ENCODE data around the gene SUPT5H.

The SUPT5H gene

DNA sequence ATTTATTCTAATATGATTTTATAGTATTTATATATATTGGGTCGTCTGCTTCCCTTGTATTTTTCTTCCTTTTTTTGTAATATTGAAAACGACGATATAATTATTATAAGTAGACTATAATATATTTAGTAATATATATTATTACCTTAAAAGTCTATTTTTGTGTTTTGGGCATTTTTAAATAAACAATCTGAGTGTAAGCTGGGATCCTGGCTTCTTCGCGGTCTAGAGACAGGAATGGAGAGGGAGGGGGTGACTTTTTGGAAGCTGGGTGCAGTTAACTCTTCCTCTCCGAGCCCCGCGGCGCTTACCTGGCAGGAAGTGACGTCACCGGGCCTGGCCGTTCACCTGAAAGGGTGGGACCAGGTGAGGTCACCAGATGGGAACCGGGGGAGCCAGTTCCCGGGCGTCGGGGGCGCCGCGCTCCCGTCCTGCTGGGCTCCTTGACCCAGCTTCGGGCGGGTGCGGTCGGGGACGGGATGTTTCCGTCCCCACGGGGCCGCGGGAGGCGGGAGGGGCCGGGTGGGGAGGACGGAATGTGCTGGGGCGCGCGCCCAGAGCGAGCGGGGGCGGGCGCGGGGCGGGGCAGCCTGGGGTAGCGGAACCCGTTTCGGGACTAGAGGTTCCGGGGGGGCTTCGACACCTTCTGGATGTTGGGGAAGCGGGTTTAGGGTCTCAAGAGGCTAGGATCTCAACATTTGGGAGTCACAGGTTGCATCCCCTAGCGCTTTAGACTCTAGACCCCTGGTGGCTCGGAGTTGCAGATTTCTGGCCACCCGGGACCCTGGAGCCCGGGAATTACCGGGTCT is 36.0 kb upstream of the SUPT5H start:
- DNase-seq (ENCODE audit: low read depth in 2 of 2), result peak; percentile 69 to 80

DNA sequence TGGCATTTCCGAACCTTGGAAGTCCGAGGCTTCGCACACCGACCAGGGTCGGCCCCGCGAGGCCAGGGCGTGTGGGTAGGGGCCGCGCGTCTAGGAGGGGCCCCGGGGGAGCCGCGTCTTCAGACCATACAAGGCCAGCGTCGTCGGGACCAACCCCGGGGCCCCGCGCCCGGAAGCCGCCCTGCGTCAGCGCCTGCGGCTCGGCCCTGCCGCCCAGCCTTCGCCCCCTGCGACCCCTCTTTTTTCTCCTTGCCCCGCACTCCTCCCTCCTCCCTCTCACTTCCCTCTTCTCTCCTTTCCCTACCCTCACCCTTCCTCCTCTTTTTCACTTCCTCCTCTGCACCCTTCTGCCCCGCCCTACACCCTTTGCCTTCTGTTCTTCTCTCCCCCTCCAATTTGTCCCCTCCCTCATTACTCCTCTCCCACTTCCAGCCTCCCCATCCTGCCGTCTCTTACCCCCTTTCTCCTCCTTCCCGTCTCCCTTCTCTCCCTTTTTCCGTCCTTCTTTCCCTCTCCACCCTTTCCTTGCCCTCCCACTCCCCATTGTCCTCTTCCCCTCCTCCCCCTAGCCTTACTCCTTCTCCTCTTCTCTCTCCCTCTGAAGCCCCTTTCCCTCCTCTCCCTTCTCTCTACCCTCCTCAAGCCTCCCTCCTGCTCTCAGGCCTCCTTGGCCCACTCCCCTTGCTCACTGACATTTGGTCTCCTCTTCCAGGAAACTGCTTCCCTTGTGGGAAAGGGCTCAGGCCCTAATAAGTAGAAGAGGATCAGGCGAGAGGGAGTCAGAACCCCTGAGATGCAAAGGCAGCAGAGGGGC is 35.2 kb upstream of the SUPT5H start:
- peak in 1 of 2 donors; percentile 48 for DNase-seq (ENCODE audit: low read depth in 2 of 2)

GRCh38 chr19:39410831-39411080 is 34.6 kb upstream of the SUPT5H start:
- DNase-seq (ENCODE audit: low read depth in 2 of 2), result no peak

DNA sequence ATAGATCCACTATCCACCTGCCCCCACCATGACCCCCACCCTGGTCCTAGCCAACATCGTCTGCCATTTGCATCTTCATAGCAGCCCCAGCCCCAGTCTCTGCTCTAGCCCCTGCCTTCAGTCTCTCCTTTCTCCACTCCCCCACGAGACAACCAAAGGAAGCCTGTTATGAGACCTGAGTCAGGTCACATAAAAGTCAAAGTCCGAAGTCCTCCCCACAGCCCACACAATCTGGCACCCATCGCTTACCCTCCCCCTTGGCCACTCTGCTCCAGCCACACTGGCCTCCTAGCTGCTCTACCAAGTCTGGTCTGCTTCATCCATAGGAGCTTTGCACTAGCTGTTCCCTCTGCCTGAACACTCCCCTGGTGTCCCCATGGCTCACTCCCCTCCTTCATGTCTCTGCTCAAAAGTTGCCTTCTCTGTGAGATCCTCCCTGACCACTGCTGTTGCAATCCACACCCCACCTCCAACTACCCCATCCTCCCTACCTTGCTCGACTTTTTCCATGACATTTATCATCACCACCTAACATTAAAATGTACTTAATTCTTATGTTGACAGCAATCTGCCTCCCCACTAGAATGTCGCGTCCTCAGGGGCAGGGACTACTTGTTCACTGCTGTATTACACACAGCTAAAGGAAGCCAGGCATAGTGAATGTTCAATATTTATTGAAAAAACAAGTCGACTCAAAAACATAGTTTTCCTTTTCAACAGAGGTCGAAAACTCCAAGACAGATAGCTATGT is 34.1 kb upstream of the SUPT5H start:
- DNase-seq (ENCODE audit: low read depth in 2 of 2), result no peak

- peak; percentile 78 to 80 for DNase-seq (ENCODE audit: low read depth in 2 of 2)
Measured at GRCh38 chr19:39411832-39412099, 33.6 kb upstream of the SUPT5H start.

GRCh38 chr19:39412100-39412866 is 33.1 kb upstream of the SUPT5H start, which contains the start of gene PLEKHG2:
TSS of gene PLEKHG2 (plus strand) at chr19:39412669. CDS start at chr19:39414087, 1,418 bp downstream.
- peak; percentile 92 to 94 for DNase-seq (ENCODE audit: low read depth in 2 of 2)

GRCh38 chr19:39412867-39413271 is 32.5 kb upstream of the SUPT5H start:
- DNase-seq (ENCODE audit: low read depth in 2 of 2), result no peak

DNA sequence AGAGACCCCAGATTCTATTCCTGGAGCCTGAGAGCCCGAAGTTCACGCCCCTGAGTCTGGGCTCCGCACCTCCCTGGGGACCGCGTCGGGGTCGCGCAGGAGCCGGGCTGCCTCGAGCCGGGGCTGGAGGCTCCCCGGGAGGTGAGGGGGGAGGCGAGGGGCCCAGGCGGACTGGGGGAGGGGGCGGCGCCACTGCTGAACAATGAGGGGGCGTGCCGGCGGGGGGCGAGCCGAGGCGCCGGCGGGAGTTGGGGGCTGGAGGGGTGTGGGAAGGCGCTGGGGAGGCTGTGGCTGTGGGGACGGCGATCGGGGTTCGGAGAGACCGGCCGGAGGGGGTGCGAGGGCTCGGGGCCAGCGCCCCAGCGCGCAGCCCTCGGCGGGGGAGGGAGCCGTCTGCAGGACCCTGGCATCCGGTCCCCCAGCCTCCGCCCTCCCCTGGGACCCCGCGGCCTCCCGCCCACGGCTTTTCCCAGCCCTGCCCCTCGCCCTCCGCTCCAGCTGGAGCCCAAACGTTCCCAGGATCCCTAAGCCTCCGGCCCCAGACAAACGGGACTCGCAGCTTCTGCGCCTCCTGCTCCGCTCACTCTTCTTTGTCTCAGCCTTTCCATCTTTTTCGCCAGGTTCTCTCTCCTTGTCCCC is 32.0 kb upstream of the SUPT5H start:
- DNase-seq (ENCODE audit: low read depth in 2 of 2), result no peak

DNA sequence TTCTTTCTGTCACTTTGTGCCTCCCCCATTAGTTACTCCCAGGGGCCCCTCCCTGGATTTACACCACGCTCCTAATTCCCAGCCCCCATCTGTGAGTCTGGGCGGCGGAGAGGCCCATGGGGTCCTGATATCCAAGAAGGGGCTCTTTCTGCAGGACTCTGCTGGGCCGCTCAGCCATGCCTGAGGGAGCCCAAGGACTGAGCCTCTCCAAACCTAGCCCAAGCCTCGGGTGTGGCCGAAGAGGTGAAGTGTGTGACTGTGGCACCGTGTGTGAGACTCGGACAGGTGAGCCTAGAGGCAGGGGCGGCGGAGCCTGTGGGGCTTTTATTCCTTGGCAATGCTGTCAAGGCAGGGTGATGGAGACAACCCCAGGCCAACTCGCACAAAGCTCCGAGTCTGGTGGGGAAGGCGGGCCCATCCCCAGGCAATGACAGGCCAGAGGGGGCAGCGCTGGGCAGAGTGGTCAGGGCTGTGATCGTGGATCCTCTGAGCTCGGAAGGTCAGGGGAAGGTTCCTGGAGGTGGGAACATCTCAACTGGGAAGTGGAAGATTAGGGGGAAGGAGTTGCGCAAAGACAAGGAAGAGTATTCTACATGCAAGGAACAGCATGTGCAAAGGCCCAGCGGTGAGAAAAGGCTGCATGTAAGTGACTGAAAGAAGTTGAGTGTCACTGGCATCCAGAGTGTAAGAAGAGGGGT is 31.3 kb upstream of the SUPT5H start:
- no peak for DNase-seq (ENCODE audit: low read depth in 2 of 2)

DNA sequence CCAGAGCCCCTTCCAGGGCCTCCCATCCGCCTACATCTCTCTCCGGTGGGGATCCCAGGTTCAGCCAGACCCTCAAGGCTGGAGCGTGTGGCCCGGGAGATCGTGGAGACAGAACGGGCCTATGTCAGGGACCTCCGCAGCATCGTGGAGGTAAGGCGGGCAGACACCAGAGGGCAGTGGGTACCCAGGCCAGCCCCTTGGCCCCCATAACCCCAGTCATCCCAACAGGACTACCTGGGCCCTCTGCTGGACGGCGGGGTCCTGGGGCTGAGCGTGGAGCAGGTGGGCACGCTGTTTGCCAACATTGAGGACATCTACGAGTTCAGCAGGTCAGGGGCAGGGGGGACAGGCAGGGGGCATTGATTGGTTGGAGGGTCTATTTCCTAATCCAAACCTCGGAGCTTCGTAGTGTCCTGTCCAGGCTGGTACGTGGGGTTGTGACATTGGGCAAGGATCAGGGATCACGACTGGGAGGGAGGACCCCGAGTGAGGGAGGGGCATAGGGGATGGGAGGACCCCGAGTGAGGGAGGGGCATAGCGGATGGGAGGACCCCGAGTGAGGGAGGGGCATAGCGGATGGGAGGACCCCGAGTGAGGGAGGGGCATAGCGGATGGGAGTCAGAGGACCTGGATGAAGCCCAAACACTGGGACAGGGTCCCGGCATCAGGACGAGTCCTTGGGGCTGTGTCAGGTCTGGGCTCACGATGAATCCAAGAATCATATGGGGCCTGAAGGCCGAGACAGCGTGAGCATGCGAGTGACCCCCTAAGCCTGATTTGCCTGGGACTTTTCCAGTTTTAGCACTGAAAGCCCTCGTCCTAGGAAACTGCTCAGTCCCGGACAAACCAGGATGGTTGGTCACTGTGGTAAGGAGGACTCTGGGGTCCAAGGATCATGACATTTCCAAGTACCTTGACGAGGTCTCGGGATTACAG is 30.0 kb upstream of the SUPT5H start:
- DNase-seq (ENCODE audit: low read depth in 2 of 2), result no peak

GRCh38 chr19:39416152-39417120 is 28.9 kb upstream of the SUPT5H start:
- DNase-seq (ENCODE audit: low read depth in 2 of 2), result no peak

- DNase-seq (ENCODE audit: low read depth in 2 of 2), result no peak
Measured at GRCh38 chr19:39417463-39418181, 27.8 kb upstream of the SUPT5H start.

DNA sequence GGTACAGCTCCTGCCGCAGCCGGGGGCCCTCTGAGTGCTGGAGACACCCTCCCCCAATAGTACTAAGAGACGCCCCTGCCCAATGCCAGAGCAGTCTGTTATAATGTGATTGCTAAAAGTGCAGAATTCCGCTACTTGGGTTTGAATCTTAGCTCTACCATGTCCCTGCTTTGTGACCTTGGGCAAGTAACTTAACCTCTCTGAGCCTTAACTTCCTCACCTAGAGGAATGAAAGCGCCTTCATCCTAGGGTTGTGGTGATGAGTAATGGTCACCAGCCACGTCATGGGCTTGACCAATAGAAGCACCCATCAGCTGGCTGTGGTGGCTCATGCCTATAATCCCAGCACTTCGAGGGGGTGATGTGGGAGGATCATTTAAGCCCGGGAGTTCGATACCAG is 26.4 kb upstream of the SUPT5H start:
- DNase-seq (ENCODE audit: low read depth in 2 of 2), result no peak

DNA sequence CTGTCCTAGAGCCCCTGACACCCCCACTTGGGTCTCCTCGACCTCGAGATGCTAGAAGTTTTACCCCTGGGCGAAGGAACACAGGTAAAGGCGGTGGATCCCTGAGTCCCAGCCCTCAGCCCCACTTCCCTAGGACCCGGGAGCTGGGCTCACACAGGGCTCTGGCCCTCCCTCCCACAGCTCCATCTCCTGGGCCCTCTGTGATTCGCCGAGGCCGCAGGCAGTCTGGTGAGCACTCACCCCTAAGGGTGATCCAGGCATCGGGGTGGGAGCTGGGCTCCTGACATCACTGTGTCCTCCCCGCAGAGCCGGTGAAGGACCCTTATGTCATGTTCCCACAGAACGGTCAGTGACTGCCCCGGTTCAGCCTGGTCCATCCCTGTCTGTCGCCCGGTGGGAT is 24.6 kb upstream of the SUPT5H start:
- DNase-seq (ENCODE audit: low read depth in 2 of 2), result no peak

DNA sequence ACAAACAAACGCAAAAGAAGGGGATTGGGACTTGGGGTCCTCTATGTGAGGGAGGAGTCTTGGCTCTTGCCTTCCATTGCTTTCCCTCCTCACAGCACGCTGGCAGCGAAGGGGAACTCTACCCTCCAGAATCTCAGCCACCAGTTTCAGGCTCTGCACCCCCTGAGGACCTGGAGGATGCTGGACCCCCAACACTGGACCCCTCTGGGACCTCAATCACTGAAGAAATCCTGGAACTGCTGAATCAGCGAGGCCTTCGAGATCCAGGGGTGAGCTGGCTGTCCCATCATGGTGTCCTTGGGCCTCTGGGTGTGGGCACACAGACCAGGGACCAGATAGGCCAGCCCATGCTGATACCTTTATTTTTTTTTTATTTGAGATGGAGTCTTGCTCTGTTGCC is 23.4 kb upstream of the SUPT5H start:
- DNase-seq (ENCODE audit: low read depth in 2 of 2), result no peak

DNA sequence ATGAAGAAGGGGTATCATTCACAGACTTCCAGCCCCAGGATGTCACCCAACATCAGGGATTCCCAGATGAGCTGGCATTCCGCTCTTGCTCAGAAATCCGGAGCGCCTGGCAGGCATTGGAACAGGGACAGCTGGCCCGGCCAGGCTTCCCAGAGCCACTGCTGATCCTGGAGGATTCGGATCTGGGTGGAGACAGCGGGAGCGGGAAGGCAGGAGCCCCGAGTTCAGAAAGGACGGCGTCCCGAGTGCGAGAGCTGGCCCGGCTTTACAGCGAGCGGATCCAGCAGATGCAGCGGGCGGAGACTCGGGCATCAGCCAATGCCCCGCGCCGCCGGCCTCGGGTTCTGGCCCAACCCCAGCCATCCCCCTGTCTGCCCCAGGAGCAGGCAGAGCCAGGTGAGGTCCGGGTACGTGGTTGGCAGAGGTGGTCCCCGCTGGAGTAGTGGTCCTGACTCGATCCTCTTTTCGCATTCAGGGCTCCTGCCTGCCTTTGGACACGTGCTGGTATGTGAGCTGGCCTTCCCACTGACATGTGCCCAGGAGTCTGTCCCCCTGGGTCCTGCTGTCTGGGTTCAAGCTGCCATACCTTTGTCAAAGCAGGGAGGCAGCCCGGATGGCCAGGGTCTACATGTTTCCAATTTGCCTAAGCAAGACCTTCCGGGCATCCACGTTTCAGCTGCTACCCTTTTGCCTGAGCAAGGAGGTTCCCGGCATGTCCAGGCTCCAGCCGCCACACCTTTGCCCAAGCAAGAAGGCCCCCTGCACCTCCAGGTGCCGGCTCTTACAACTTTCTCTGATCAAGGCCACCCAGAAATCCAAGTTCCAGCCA is 21.9 kb upstream of the SUPT5H start:
- no peak for DNase-seq (ENCODE audit: low read depth in 2 of 2)

GRCh38 chr19:39424934-39425333 is 20.4 kb upstream of the SUPT5H start:
- no peak for DNase-seq (ENCODE audit: low read depth in 2 of 2)

All from stimulated activated CD8-positive, alpha-beta memory T cell treated with anti-CD3 and anti-CD28 coated beads, Interleukin-15, amount 100 ng/mL, for 48 hours (primary cell).